Erythroblast (primary cell): ENCODE results near the gene TNIP1.

Experiments
- GATA1 ChIP-seq: IDR thresholded peaks from 2 replicates; pipeline ENCODE4 v1.6.1; 2011; ENCODE audit warnings: low read depth, mild to moderate bottlenecking, control low read depth, low read length, moderate library complexity
- POLR2A ChIP-seq: IDR thresholded peaks from 2 replicates; pipeline ENCODE4 v1.6.1; 2011; ENCODE audit warnings: mild to moderate bottlenecking, low read length

DNA sequence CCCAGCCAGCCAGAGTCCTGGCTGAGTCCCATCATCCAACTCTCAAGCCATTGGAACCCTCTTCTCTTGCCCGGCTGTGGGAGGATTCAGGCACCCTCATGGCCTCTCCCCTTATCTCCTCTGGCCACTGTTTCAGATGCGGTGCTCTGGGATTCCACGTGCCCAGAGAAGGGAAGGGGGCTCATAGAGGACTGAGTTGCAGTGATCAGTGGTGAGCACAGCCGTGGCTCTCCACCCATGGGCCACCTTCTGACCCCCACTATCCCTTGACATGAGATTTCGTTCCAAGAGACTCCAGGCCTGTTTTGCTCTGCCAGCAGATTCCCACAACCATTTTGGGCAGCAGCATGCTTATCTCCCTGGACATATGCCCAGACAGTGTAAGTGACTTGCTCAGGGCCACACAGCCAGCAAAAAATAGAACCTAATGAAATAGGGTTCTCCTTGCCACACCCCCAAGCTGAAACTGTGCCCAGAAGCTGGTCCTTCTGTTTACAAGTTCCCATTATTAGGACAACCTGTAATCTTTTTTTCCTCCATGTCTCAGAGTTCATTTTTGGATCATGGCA, 57.7 kb downstream of the TNIP1 start:
- TF ChIP-seq POLR2A (no peak), GATA1 (no peak)
